Stimulated activated CD4-positive, alpha-beta T cell treated with anti-CD3 and anti-CD28 coated beads, Interleukin-1b, Interleukin-23, amount 100 ng/mL, for 48 hours (primary cell): ENCODE data around the gene CDCA4.
"Not testable (repeated sequence)": the region's sequence is repeated elsewhere in the genome, so short reads cannot be mapped to it uniquely, and the experiment has no call there.

Source experiments
- DNase-seq: peaks from one replicate; pipeline ENCODE4 v3.0.0-alpha.2; 2020

CDCA4 gene

GRCh38 chr14:105020815-105021655, at the start of gene CDCA4:
Gene CDCA4 (minus strand): TSS chr14:105021083. CDS start chr14:105011929, 9,154 bp downstream.
- peak; percentile 97 for DNase-seq

- DNase-seq = peak; percentile 80
These were observed 49.2 kb upstream of the CDCA4 start for GRCh38 chr14:105069871-105070759.

GRCh38 chr14:105069522-105069870, 48.6 kb upstream of the CDCA4 start:
- DNase-seq = no peak

GRCh38 chr14:105068818-105069217, 47.9 kb upstream of the CDCA4 start:
- DNase-seq = no peak

GRCh38 chr14:105067969-105068301, 47.1 kb upstream of the CDCA4 start:
- no peak for DNase-seq

GRCh38 chr14:105067140-105067968, 46.5 kb upstream of the CDCA4 start:
- peak; percentile 82 for DNase-seq

- DNase-seq = no peak
These were observed 45.6 kb upstream of the CDCA4 start for GRCh38 chr14:105066240-105067071.

- peak; percentile 93 for DNase-seq
These were observed 44.7 kb upstream of the CDCA4 start, which contains the start of gene GPR132 for GRCh38 chr14:105065280-105066228. Gene GPR132 (minus strand): TSS chr14:105065430. CDS start chr14:105055420, 10,010 bp downstream.

GRCh38 chr14:105064721-105065143, 43.8 kb upstream of the CDCA4 start:
- no peak for DNase-seq

- DNase-seq = no peak
These were observed 43.1 kb upstream of the CDCA4 start for GRCh38 chr14:105064001-105064400.

GRCh38 chr14:105063506-105063905, 42.6 kb upstream of the CDCA4 start:
- DNase-seq = not testable (repeated sequence)

GRCh38 chr14:105063056-105063455, 42.2 kb upstream of the CDCA4 start:
- no peak for DNase-seq

GRCh38 chr14:105062048-105062433, 41.2 kb upstream of the CDCA4 start:
- no peak for DNase-seq

- peak; percentile 64 for DNase-seq
These were observed 40.7 kb upstream of the CDCA4 start for GRCh38 chr14:105061428-105062047.

GRCh38 chr14:105060751-105061427, 40.0 kb upstream of the CDCA4 start:
- peak; percentile 48 for DNase-seq

GRCh38 chr14:105059925-105060565, 39.2 kb upstream of the CDCA4 start:
- DNase-seq = no peak

- peak; percentile 71 for DNase-seq
These were observed 38.4 kb upstream of the CDCA4 start for GRCh38 chr14:105059035-105059924.

- no peak for DNase-seq
These were observed 37.7 kb upstream of the CDCA4 start for GRCh38 chr14:105058521-105059034.
